T-helper 22 cell (primary cell): ENCODE results near the gene N4BP2.

Experiments used
- DNase-seq: peaks from one replicate; pipeline ENCODE4 v3.0.0-alpha.2; 2020; ENCODE audit warnings: low read depth

Gene N4BP2

DNA sequence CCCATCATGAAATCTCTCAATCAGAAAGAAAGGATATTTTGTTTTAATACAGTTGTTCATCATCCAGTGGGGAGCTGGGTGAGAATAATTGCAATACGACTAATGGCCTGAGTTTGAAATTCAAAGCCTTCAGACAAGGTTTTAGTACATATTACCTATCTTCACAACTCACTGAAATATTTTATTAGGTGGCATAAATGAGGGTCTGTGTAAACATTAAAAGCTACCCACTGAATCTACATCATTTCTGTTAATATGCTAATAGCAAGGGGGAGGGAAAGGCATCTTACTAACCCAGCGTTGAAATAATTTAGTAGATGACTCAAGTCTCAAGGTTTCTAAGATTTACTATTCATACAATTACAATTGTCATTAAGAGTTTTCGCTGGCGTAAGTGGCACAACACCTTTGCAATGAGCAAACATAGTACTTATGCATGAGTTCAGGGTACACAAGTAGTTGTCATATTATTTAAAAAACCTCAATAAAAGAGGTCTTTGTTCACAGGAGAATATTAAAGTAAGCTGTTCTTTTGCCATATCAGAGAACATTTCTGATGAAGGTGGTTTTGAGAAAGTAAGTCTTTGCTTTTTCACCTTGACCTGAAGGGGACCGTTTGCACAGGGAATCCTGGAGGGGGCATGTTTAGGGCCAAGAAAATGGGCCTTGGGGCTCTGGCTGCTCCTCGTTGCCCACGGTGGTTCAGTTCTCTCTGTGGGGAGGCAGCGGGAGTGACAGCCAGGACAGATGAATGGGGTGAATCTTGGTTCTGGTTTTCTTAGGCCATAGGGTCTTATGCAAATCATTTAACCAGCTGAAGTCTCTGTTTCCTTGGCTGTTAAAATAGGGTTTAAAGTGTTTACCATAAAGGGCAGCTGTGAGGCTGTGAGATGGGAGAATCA lies 135.7 kb downstream of the N4BP2 start:
- DNase-seq = no peak

DNA sequence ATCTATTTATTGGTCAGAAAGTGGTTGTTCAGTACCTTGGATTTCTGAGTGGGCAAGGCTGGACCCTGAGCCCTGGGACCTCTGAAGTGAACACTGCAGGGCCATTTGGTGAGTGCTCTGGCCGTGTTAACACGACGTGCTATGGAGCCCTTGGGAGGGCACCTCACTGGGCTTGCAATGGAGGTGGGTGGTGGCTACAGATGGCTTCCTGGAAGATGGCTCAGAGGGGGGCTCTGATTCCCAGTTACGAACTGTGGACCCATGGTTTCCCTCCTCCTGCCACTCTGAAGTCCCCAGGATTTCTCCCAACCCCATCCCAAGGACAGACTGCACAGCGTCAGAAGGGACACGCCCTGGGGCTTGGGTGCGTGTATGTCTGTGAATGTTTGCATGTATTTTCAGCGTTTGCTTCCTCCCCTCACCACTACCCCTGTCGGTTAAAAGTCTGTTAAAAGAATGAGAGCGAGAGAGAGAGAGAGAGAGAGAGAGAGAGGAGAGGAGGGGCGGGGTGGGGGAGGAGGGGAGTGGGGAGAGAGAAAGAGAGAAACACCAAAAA lies 136.4 kb downstream of the N4BP2 start:
- no peak for DNase-seq

DNA sequence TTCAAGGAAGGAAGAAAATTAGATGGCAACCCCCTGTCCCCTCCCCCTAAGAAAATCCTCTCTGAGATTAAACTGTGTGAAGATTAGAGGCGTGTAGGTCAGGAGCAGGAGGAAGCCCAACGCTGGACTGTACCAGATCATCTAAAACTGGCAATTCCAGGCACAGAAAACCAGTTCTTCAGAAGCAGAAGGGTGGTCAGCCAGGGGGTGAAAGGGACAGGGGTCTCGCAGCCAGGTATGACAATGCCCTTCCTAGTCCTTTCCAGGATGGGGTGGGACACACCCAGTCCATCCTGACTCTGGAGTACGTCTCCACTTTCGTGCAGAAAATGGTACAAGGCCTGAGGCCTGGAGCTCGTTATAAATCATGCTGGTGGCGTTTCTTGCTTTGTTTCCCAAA lies 136.9 kb downstream of the N4BP2 start:
- DNase-seq = no peak

DNA sequence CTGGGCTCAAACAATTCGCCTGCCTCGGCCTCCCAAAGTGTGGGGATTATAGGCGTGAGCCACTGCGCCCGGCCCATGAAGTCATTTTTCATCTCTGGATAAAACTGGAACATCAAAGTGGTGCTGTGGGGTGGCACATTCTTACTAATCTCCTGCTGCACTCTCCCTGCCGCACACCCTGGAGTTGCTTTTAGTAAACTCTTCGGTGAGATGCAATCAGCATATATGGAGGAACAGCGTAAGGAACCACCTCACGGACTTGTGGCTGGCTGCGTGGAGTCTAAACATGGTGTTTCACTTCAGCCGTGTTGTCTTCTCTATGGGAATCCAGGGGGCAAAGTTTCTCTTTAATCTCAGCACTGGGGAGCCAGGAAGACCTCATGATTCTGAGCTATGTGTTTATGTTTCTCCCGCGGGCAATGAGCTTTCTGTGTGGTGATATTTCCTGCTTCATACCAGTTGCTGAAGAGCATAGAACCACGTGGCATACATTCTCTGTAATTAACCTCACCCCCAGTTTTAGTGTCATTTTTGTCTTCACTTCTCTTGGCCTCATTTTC lies 138.0 kb downstream of the N4BP2 start:
- peak; percentile 37 for DNase-seq

DNA sequence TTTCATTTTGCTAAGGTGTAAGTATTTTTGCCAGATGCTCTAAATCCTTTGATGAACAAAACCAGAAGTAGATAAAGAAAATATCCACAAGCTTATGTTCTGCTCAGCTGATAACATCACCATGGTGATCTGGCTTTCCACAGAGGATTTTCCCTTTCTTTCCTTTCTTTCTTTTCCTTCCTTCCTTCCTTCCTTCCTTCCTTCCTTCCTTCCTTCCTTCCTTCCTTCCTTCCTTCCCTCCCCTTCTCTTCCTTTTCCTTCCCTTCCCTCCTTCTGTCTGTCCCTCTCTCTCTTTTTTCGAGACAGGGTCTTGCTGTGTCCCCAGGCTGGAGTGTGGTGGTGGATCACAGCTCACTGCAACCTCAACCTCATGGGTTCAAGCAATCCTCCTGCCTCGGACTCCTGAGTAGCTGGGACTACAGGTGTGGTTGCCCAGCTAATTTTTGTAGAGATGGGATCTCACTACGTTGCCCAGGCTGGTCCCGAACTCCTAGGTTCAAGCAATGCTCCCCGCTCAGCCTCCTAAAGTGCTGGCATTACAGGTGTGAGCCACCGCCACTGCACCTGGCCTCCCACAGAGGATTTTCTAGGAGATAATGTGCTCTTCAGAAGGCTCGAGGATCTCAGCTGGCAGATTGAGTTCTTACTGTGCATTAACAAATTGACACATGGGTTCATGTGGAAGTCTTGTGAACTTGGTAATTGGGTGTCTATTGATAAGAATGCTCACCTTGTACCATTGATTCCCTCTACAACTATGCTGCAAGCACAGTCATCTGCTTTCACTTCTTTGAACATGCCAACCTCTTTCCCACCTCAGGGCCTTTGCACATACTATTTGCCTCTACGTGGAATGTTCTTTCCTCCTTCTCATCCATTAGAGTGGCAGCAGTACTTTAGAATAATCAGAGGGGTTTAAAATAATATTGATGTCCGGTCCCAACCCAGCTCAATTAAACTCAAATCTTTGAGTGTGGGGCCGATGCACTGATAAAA lies 138.8 kb downstream of the N4BP2 start:
- DNase-seq = no peak

DNA sequence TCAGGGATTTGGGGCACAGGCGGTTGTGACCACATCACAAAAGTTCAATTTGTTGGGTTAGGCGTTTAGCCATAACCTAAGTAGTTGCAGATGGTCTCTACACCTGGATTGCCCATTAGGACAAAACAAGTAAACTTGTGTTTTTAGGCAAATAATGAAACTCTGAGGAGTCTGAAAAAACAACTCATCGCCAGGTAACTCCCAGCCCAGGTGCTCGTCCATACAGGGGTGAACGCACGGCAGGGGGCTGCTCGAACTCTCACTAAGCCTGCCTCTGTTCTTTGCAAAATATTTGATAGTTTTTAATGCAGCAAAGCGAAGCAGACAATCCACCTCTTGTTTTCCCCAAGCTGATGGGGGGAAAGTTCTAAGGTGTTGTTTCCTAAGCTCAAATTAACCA lies 139.6 kb downstream of the N4BP2 start:
- no peak for DNase-seq

DNA sequence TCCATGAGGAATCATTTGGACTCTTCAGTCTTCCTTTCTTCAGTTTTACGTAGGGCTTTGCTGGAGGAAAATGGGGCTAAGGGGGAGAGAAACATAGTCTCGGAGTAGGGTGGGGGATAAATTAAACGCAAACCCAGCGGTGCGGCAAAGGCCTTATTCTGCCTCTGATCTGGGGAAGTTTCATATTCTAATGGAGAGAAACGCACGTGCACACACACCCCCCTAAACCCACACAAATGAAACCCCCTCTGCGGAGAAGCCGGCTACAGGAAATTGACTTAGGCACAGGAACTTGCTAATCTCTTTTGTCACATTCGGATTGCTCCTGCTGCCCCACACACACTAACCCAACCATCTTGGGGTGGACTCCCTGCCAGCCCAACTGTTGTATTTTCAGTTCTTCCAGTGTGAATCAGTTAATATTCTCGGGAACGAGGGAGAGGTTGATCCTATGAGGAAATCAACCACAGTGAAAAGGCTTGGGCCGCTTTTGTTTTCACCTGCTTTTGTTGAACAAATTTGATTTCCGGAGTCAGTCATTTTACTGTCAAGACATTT lies 140.2 kb downstream of the N4BP2 start, which contains the start of gene RHOH:
Gene RHOH (plus strand): TSS at position 308 of the 558 bp plus-strand sequence. CDS start 46,356 bp downstream, outside the sequence.
- peak; percentile 76 for DNase-seq

DNA sequence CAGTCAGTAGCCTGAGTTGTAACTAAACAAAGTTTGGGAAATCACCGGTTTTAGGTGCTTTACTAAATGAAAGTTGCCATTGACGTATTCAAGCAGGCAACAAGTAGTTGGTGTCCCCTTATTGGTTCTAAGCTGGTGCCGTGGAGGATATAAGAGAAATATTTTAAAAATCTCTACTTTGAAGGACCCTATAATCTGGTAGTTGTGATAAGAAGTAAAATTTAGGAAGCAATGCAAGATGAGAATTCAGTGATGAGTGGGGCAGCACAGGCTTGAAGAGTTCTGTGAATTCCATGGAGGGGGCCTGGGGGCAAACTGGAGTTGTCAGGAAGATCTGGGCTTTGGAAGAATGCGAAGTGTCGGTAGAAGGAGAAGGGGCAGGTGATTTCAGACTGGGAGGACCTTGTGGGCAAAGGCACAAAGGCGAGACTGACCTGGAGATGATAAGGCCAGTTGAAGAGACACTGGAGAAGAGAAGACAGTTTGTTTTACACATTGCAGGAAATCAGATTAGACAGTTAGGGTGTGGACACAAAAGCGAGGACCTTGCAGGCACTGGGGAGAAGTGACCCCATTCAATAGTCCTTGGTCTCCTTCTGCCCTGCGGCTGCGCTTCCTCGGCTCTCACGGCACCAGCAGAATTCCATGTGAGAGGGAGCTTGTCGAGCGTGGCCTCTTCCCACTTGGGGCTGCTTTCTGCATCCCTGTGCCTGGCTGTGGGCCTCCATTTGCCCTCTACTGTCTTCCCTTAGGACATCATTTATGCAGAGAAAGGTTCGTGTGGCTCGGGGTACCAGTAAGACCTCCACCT lies 141.4 kb downstream of the N4BP2 start:
- DNase-seq = no peak

DNA sequence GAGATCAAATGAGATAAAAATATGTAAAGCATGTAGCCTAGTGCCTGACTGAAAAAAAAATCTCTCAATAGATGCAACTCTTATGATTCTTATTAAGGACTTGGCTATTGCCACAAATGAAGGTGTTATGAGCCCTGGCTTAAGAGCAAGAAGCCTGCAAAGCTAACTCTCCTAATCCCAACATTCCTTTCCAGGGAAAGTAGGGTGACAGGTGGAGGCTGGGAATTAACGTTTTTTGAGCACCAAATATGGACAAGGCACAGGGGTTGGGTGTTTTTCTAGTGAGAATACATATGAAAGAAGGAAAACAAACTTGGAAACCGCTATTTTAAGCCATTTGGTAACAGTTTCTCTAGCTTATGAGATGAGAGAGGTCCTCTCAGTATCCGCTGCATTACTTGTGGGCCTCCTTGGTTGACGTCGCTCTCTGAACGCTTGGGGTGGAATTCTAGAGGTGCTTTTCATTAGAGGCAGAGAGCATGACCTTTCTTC lies 142.6 kb downstream of the N4BP2 start:
- DNase-seq = no peak

DNA sequence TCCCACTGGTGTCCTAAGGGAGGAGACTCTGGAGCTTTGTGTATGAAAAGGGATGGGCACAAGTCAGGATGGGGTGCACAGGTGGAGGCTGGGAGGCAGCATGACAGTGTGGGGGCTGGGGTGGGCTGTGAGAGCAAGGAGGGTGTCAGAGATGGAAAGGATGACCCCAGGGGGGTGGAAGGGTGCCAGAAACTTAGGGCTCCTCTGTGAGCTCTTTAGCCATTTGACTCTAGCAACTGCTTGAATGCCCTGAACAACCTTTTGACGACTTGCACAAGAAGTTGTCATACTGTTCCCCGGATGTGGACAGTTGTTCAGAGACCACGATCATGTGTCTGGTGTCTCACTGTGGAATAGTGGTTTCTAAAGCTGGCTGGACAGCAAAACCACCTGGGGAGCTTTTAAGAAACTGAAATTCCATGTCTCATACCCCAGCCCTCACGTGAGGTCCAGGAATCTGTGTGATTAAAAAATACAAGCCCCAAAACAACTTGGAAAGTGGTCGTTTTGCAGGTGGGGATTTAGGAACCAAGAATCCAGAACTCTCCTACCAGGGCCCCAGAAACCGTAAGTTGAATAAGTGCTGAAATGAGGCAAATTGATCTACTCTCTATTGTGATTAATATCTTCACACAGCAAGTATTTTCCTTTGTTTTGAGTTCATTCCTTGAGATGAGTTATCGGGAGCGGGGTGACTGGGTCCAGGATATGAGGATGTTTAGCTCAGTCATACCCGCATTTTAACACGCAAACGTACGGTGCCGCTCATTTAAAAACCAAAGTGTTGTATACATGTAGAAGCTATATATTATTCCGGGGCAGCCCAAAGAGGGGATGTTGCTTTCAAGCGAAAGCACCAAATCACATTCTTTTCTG lies 143.6 kb downstream of the N4BP2 start:
- DNase-seq = peak; percentile 44

DNA sequence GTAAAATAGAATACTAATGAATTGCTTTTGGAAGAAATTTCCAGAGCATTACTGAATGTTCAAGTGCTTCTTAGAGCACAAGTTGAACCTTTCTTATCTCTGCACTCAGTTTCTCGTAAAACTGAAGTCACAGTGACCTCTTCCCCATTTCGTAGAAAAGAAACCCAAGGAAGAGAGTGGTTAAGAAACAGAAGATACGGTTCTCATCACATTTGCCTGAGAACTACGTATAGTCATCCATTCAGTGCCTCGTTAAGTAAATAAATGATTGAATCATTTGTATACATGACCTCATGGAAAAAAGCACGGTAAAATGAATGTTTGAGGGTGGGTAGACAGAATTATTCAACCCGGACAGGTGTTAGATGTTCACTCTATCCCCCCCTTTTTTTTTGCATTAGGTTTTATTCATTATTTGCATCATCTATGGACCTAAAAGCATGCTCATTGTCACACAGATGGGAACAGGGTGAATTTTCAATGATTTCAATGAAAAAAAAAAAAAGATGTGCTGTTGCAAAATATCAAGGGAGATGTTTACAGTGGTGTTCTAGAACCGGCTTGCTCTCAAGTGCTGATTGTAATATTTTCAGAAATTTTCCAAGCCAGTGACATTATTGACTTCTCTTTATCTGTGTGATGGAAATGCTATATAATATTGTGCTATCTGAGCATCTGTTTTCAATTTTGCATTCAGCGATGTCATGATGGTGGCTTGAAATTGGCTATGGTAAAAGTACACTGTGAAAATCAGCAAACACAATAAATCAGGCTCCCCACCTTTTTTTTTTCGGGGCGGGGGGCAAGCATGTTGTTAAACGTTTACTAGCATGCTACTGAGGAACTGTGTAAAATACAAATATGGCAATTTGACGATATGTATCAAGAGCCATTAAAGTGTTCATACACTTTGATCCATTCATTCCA lies 144.5 kb downstream of the N4BP2 start:
- DNase-seq = no peak

DNA sequence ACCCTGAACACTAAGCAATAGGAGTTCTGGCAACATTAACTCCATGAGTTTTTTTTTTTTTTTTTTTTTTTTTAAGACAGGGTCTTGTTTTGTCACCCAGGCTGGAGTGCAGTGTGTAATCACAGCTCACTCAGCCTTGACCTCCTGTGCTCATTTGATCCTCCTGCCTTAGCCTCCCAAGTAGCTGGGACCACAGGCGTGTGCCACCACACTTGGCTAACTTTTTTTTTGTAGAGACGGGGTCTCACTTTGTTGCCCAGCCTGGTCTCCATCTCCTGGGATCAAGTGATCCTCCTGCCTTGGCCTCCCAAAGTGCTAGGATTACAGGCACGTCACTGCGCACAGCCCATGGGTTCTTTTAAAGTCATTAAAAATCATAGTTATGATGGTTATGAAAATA lies 145.2 kb downstream of the N4BP2 start:
- DNase-seq = no peak

DNA sequence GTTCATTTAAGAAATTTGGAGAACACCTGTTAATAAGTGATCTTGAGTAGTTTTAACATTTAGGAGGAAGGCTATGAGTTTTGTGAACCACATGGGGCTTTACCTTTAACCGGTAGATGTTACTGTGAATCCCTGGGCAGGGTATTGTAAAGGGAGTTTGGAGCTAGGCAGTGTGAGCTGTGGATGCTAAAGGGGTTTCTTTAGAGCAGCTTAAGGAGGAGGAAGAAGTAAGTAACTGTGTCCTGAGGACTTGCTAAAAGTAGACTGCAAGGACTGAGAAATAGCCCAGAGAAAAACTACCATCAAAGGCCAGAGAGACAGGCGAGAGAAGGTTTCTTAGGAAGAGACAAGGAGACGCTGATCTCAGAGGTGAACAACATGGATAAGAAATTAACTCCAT lies 145.8 kb downstream of the N4BP2 start:
- no peak for DNase-seq

DNA sequence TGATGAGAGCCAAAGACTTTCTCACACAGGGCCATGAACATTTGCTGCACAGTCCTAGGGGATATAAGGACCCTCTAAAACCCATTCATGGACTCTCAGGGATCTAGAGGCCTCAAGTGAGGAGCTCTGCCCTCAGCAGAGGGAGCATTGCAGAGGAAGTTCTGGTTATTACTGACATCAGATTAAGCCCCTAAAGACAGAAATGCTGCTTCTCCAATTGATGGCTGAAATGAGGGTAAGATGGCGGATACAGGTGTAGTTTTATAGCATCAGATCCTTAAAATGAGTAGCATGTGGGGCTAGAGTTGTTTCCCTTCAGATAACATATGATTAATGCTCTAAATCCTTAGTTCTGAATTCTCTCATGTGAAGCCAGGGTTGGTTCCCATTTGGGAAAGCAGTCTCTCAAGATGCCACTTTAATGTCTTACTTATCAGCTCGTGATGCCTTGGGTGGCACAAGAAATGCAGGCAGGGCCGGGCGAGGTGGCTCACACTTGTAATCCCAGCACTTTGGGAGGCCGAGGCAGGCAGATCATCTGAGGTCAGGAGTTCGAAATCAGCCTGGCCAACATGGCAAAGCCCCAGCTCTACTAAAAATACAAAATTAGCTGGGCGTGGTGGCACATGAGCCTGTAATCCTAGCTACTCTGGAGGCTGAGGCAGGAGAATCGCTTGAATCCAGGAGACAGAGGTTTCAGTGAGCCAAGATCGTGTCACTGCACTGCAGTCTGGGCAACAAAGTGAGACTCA lies 148.0 kb downstream of the N4BP2 start:
- DNase-seq = no peak

DNA sequence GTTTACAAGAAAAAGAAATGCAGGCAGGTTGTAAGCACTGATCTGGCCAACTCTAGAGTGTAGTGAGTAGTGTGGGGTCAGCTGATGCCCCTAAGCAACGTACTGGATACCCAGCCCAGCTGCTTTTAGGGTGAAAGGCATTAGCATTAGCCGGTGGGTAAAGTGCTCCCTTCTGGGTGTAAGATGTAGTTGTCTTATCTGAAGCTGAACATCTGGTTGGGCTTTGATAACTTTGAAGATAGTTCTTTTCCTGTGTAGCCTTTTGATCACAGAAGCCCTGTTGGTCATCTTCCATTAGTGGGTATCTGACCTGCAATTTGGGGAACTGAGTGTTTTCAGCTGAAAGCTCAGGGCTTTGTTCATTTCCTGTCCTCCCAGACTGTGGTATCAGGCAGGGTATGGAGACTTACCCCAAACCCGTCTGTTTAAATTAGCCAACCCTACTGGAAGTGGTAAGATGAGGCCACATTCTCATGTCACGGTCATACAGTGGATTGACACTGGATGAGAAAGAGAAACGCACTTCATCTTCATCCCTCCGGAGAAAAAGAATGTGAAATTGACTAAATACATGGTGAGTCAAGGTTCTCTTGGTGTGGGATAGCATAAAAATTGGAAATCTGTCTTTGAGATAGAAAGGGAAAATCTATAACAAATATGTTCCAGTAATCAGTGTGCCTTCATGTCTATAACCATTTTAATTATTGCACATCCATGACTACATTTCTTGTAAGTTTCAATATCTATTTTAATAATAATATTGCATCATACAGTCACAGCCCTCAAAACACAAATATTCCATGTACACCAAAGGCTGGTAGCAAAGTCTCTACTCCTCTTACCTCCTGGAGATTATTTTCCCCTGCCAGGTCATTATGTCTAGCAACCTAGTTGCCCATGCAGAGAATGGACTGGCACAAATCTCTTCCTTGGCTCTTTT lies 148.9 kb downstream of the N4BP2 start:
- peak; percentile 47 for DNase-seq

DNA sequence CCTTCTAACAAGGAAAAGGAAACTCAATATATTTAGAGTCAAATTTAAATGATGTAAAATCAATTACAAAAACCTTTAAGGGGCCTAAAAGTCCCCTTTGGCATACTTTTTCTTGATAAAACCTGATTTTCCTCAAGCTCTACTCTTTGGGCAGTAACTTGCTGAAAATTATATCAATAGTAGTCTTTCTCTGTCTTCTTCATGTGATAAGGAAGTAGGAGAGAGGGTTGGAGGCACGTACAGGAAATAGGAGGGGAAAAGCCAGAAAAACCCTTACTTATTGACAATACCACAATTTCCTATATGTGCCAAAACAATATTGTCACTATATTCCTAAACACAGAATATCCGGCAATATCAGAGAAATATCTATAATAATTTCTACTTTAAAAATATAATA lies 149.8 kb downstream of the N4BP2 start:
- DNase-seq = no peak
